GM23248 (cell line): ENCODE results near the gene GSTT2.
"Not testable (repeated sequence)": the region's sequence is repeated elsewhere in the genome, so short reads cannot be mapped to it uniquely, and the experiment has no call there.

Experiments
- EZH2 ChIP-seq: fragments of 200-600 bp; sonication (generic); IDR thresholded peaks from 2 replicates; pipeline ENCODE4 v1.6.1; 2018; ENCODE audit warnings: antibody characterized with exemption, mild to moderate bottlenecking; ENCODE audit not compliant: insufficient read depth, poor library complexity, severe bottlenecking
- EZH2phosphoT487 ChIP-seq: fragments of 200-600 bp; sonication (generic); IDR thresholded peaks from 2 replicates; pipeline ENCODE4 v1.6.1; 2018; ENCODE audit warnings: antibody characterized with exemption, moderate library complexity, mild to moderate bottlenecking, low read depth; ENCODE audit not compliant: insufficient read depth

DNA sequence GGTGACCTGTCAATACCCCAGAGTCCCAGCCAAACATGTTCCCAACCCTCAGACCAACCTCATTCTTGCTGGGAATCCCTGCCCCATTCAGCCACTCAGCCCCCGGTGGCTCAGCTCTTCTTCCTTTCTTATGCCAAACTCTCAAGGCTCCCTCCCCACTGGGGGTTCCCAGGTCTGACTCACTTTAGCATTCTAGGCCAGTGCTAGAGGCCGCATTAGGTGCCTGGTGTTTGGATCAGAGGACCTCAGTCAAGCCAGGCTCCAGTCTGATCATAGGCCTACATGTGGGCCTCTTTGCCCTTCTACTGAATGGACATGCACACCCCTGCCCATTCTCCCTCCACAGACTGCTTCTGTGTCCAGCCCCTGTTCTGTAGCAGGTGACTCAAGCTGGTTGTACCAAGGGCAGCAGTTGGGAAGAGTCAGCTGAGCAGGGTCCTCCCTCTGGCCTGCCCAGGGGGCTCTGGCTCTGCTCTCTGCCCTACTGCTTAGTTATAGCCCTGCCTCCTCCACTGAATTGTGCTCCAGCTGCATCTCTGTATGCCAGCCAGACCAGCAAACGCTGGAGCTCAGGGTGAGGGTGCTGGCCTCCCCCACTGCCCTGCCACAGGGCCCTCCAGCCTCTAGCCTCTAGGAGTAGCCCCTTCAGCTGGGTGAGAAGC lies 9.8 kb downstream of the GSTT2 start:
- not testable (repeated sequence) for TF ChIP-seq EZH2, EZH2phosphoT487
